IPS-20b (cell line): Measurements from ENCODE around the gene ANKRD39.

Experiments used
- H3K27ac ChIP-seq: one replicate; pipeline ENCODE4 v1.5.1; 2013; ENCODE audit warnings: low read length
- H3K27me3 ChIP-seq: 2 replicates; pipeline ENCODE4 v1.6.1; 2013; ENCODE audit warnings: mild to moderate bottlenecking, low read length, inconsistent platforms; ENCODE audit not compliant: insufficient read depth
- H3K36me3 ChIP-seq: 2 replicates; pipeline ENCODE4 v1.6.1; 2013; ENCODE audit warnings: low read depth, mild to moderate bottlenecking, inconsistent platforms, low read length, moderate library complexity; ENCODE audit not compliant: insufficient read depth
- H3K4me1 ChIP-seq: 2 replicates; pipeline ENCODE4 v1.6.1; 2013; ENCODE audit warnings: mild to moderate bottlenecking, control low read depth, inconsistent platforms, low read length, moderate library complexity; ENCODE audit not compliant: insufficient read depth
- H3K4me3 ChIP-seq: 2 replicates; pipeline ENCODE4 v1.5.1; 2013; ENCODE audit warnings: mild to moderate bottlenecking, low read length, inconsistent platforms
- H3K9ac ChIP-seq: 2 replicates; pipeline ENCODE4 v1.6.1; 2013; ENCODE audit warnings: low read depth, mild to moderate bottlenecking, inconsistent platforms, low read length, moderate library complexity
- H3K9me3 ChIP-seq: 2 replicates; pipeline ENCODE4 v1.6.1; 2013; ENCODE audit warnings: mild to moderate bottlenecking, low read depth, low read length, inconsistent platforms; ENCODE audit not compliant: insufficient read depth

ANKRD39 gene

GRCh38 chr2:96884299-96885094, 26.7 kb upstream of the ANKRD39 start:
- Histone ChIP-seq H3K4me1 (peaks cover 23% of the 10 kb centered on the region), H3K4me3 (no peak overlapping the region), H3K9me3 (no peaks in the 10 kb centered on the region), H3K27ac (no peak overlapping the region), H3K27me3 (peaks cover 5% of the 10 kb centered on the region; the same call in 1 of the 2 replicates), H3K36me3 (no peaks in the 10 kb centered on the region), H3K9ac (no peak overlapping the region)

- no peak overlapping the region for H3K4me3 ChIP-seq
- no peaks in the 10 kb centered on the region for H3K36me3 ChIP-seq
- peaks cover 5% of the 10 kb centered on the region; the same call in 1 of the 2 replicates for H3K27me3 ChIP-seq
- H3K9ac ChIP-seq: no peak overlapping the region
- no peaks in the 10 kb centered on the region for H3K9me3 ChIP-seq
- peaks cover 23% of the 10 kb centered on the region for H3K4me1 ChIP-seq
- H3K27ac ChIP-seq: no peak overlapping the region
These were observed 25.5 kb upstream of the ANKRD39 start for GRCh38 chr2:96883306-96883705.

GRCh38 chr2:96882906-96883305, 25.1 kb upstream of the ANKRD39 start:
- Histone ChIP-seq H3K9ac (no peak overlapping the region), H3K27me3 (peaks cover 5% of the 10 kb centered on the region; the same call in 1 of the 2 replicates), H3K4me1 (peaks cover 23% of the 10 kb centered on the region), H3K27ac (no peak overlapping the region), H3K36me3 (no peaks in the 10 kb centered on the region), H3K4me3 (no peak overlapping the region), H3K9me3 (no peaks in the 10 kb centered on the region)

- Histone ChIP-seq H3K27ac (no peak overlapping the region), H3K9ac (peak overlapping the region; percentile 38; the same call in 1 of the 2 replicates), H3K4me3 (peak overlapping the region; percentile 43; the same call in 1 of the 2 replicates), H3K36me3 (no peaks in the 10 kb centered on the region), H3K9me3 (no peaks in the 10 kb centered on the region), H3K4me1 (peaks cover 19% of the 10 kb centered on the region), H3K27me3 (peaks cover 5% of the 10 kb centered on the region; the same call in 1 of the 2 replicates)
These were observed 24.4 kb upstream of the ANKRD39 start for GRCh38 chr2:96882230-96882629.

- peaks cover 19% of the 10 kb centered on the region for H3K4me1 ChIP-seq
- H3K9ac ChIP-seq: peak overlapping the region; percentile 38; the same call in 1 of the 2 replicates
- peaks cover 5% of the 10 kb centered on the region; the same call in 1 of the 2 replicates for H3K27me3 ChIP-seq
- no peaks in the 10 kb centered on the region for H3K36me3 ChIP-seq
- no peaks in the 10 kb centered on the region for H3K9me3 ChIP-seq
- H3K27ac ChIP-seq: peak overlapping the region; percentile 41
- peak overlapping the region; percentile 43 for H3K4me3 ChIP-seq
These were observed 23.8 kb upstream of the ANKRD39 start for GRCh38 chr2:96881349-96882195.

- H3K4me1 ChIP-seq: peaks cover 25% of the 10 kb centered on the region
- peak overlapping the region; percentile 38; the same call in 1 of the 2 replicates for H3K9ac ChIP-seq
- H3K36me3 ChIP-seq: no peaks in the 10 kb centered on the region
- H3K27me3 ChIP-seq: peaks cover 5% of the 10 kb centered on the region; the same call in 1 of the 2 replicates
- H3K27ac ChIP-seq: no peak overlapping the region
- peak overlapping the region; percentile 43; the same call in 1 of the 2 replicates for H3K4me3 ChIP-seq
- H3K9me3 ChIP-seq: no peaks in the 10 kb centered on the region
These were observed 23.1 kb upstream of the ANKRD39 start for GRCh38 chr2:96880891-96881273.

- Histone ChIP-seq H3K36me3 (no peaks in the 10 kb centered on the region), H3K4me3 (no peak overlapping the region), H3K27ac (no peak overlapping the region), H3K9me3 (no peaks in the 10 kb centered on the region), H3K4me1 (peaks cover 36% of the 10 kb centered on the region), H3K27me3 (peaks cover 5% of the 10 kb centered on the region; the same call in 1 of the 2 replicates), H3K9ac (no peak overlapping the region)
These were observed 21.8 kb upstream of the ANKRD39 start for GRCh38 chr2:96879545-96880040.

- H3K9ac ChIP-seq: no peak overlapping the region
- peaks cover 36% of the 10 kb centered on the region for H3K4me1 ChIP-seq
- H3K27me3 ChIP-seq: peaks cover 5% of the 10 kb centered on the region; the same call in 1 of the 2 replicates
- H3K36me3 ChIP-seq: no peaks in the 10 kb centered on the region
- H3K27ac ChIP-seq: no peak overlapping the region
- H3K9me3 ChIP-seq: no peaks in the 10 kb centered on the region
- H3K4me3 ChIP-seq: no peak overlapping the region
These were observed 21.2 kb upstream of the ANKRD39 start for GRCh38 chr2:96878796-96879544.

- no peak overlapping the region for H3K4me3 ChIP-seq
- no peak overlapping the region for H3K27ac ChIP-seq
- peaks cover 36% of the 10 kb centered on the region for H3K4me1 ChIP-seq
These were observed 20.4 kb upstream of the ANKRD39 start for GRCh38 chr2:96878171-96878570.

GRCh38 chr2:96877631-96878092, 19.8 kb upstream of the ANKRD39 start:
- Histone ChIP-seq H3K9ac (no peak overlapping the region), H3K36me3 (no peaks in the 10 kb centered on the region), H3K27me3 (peaks cover 4% of the 10 kb centered on the region; the same call in 1 of the 2 replicates), H3K4me1 (peaks cover 34% of the 10 kb centered on the region), H3K9me3 (no peaks in the 10 kb centered on the region), H3K4me3 (no peak overlapping the region), H3K27ac (no peak overlapping the region)

More at GRCh38 chr2:96878171-96878570, 20.4 kb upstream of the ANKRD39 start:
- H3K27me3 ChIP-seq: peaks cover 5% of the 10 kb centered on the region; the same call in 1 of the 2 replicates
- H3K9me3 ChIP-seq: no peaks in the 10 kb centered on the region
- H3K9ac ChIP-seq: no peak overlapping the region
- H3K36me3 ChIP-seq: no peaks in the 10 kb centered on the region

GRCh38 chr2:96877042-96877451, 19.2 kb upstream of the ANKRD39 start:
- no peak overlapping the region for H3K9ac ChIP-seq

More at GRCh38 chr2:96877042-96877451, 19.2 kb upstream of the ANKRD39 start:
- Histone ChIP-seq H3K4me1 (peaks cover 28% of the 10 kb centered on the region; the same call in 1 of the 2 replicates), H3K4me3 (no peak overlapping the region), H3K9me3 (no peaks in the 10 kb centered on the region), H3K27ac (no peak overlapping the region), H3K27me3 (no peaks in the 10 kb centered on the region), H3K36me3 (no peaks in the 10 kb centered on the region)
